IMR-90 (cell line): Measurements from ENCODE around the gene PRMT7. TPM values are rescaled to one million over a fixed set of nuclear protein-coding genes. Genes with fewer than 3 reads are reported as not detected.

Source experiments
- ATAC-seq: fragments of 200-7000 bp; cut with Tn5 transposase; 2 replicates; pipeline ENCODE4 v1.9.1; 2020; ENCODE audit warnings: low read depth, mild to moderate bottlenecking, moderate library complexity
- BruUV-seq: library from RNA; stranded (reverse); fragments of 400-500 nt; replicated peaks from 2 replicates; lab custom pipeline; 2021; lab: Mats Ljungman, UMichigan
- CTCF ChIA-PET: fragments of 300-600 bp; formaldehyde crosslinking; extraction: SDS; loops from one replicate; lab custom pipeline; 2021; ENCODE audit warnings: antibody characterized with exemption; lab: Yijun Ruan, JAX
- POLR2A ChIA-PET: fragments of 300-600 bp; sonication (Branson Sonifier 250); formaldehyde crosslinking; loops from one replicate; lab custom pipeline; 2022; ENCODE audit warnings: antibody characterized with exemption; ENCODE audit not compliant: unreplicated experiment; lab: Charles Lee
- DNase-seq: peaks from one replicate; pipeline ENCODE4 v3.0.0; 2013
- H2AFZ ChIP-seq: replicated peaks from 2 replicates; pipeline ENCODE3; 2013; ENCODE audit warnings: low read length, mild to moderate bottlenecking; ENCODE audit not compliant: poor library complexity
- H2AK5ac ChIP-seq: 2 replicates; pipeline ENCODE4 v1.6.1; 2013; ENCODE audit warnings: low read depth, low read length, inconsistent platforms
- H2AK9ac ChIP-seq: replicated peaks from 2 replicates; pipeline ENCODE3; 2013; ENCODE audit warnings: mild to moderate bottlenecking, low read depth, low read length, moderate library complexity; ENCODE audit not compliant: poor library complexity
- H2BK120ac ChIP-seq: 2 replicates; pipeline ENCODE4 v1.6.1; 2013; ENCODE audit warnings: low read depth, low read length, inconsistent platforms
- H2BK15ac ChIP-seq: 3 replicates; pipeline ENCODE4 v1.6.1; 2013; ENCODE audit warnings: low read depth, low read length, inconsistent platforms
- H2BK20ac ChIP-seq: 2 replicates; pipeline ENCODE4 v1.6.1; 2013; ENCODE audit warnings: low read depth, mild to moderate bottlenecking, inconsistent platforms, low read length, moderate library complexity
- H2BK5ac ChIP-seq: 2 replicates; pipeline ENCODE4 v1.6.1; 2013; ENCODE audit warnings: mild to moderate bottlenecking, low read depth, low read length, inconsistent platforms; ENCODE audit not compliant: poor library complexity, severe bottlenecking
- H3K14ac ChIP-seq: replicated peaks from 2 replicates; pipeline ENCODE4 v1.6.1; 2013; ENCODE audit warnings: low read depth, low read length, inconsistent platforms
- H3K18ac ChIP-seq: 2 replicates; pipeline ENCODE4 v1.6.1; 2013; ENCODE audit warnings: low read depth, low read length, control low read depth
- H3K23ac ChIP-seq: 2 replicates; pipeline ENCODE4 v1.6.1; 2013; ENCODE audit warnings: low read depth, low read length, inconsistent platforms
- H3K27ac ChIP-seq: 2 replicates; pipeline ENCODE4 v1.5.1; 2013; ENCODE audit warnings: mild to moderate bottlenecking, control low read depth, low read length; ENCODE audit not compliant: insufficient read depth
- H3K27me3 ChIP-seq: 2 replicates; pipeline ENCODE4 v1.6.1; 2013; ENCODE audit warnings: low read length; ENCODE audit not compliant: control insufficient read depth, insufficient read depth
- H3K36me3 ChIP-seq: 2 replicates; pipeline ENCODE4 v1.6.1; 2013; ENCODE audit warnings: low read length, mixed read lengths; ENCODE audit not compliant: control insufficient read depth, insufficient read depth
- H3K4ac ChIP-seq: 2 replicates; pipeline ENCODE4 v1.6.1; 2013; ENCODE audit warnings: low read depth, low read length, inconsistent platforms
- H3K4me1 ChIP-seq: 2 replicates; pipeline ENCODE4 v1.6.1; 2013; ENCODE audit warnings: low read length, mixed read lengths; ENCODE audit not compliant: control insufficient read depth, insufficient read depth
- H3K4me2 ChIP-seq: 2 replicates; pipeline ENCODE4 v1.6.1; 2013; ENCODE audit warnings: low read depth, mild to moderate bottlenecking, control low read depth, low read length, moderate library complexity
- H3K4me3 ChIP-seq: 2 replicates; pipeline ENCODE4 v1.5.1; 2013; ENCODE audit warnings: low read depth, mild to moderate bottlenecking, control low read depth, low read length, moderate library complexity; ENCODE audit not compliant: insufficient read depth
- H3K56ac ChIP-seq: 2 replicates; pipeline ENCODE4 v1.6.1; 2013; ENCODE audit warnings: low read length, inconsistent platforms; ENCODE audit not compliant: insufficient read depth; ENCODE audit errors: extremely low read depth
- H3K79me1 ChIP-seq, 2 experiments: 2 replicates each; pipeline ENCODE4 v1.6.1; 2013; ENCODE audit warnings: low read length in 2 of 2, inconsistent platforms in 1 of 2, low read depth in 1 of 2
- H3K9ac ChIP-seq: 2 replicates; pipeline ENCODE4 v1.6.1; 2013; ENCODE audit warnings: low read depth, low read length, control low read depth
- H3K9me1 ChIP-seq: 2 replicates; pipeline ENCODE4 v1.6.1; 2013; ENCODE audit warnings: low read length, inconsistent platforms; ENCODE audit not compliant: insufficient read depth
- H3K9me3 ChIP-seq: 2 replicates; pipeline ENCODE4 v1.6.1; 2013; ENCODE audit warnings: low read length; ENCODE audit not compliant: control insufficient read depth, insufficient read depth
- H4K20me1 ChIP-seq: 2 replicates; pipeline ENCODE4 v1.6.1; 2013; ENCODE audit warnings: low read length, inconsistent platforms; ENCODE audit not compliant: insufficient read depth
- H4K5ac ChIP-seq: 2 replicates; pipeline ENCODE4 v1.6.1; 2013; ENCODE audit warnings: mild to moderate bottlenecking, low read depth, low read length, control low read depth
- H4K8ac ChIP-seq, 2 experiments: 2 replicates each; pipeline ENCODE4 v1.6.1; 2013; ENCODE audit warnings: low read depth in 2 of 2, low read length in 2 of 2, control low read depth in 1 of 2, inconsistent platforms in 1 of 2
- H4K91ac ChIP-seq: 2 replicates; pipeline ENCODE4 v1.6.1; 2013; ENCODE audit warnings: low read depth, low read length, inconsistent platforms; ENCODE audit not compliant: insufficient read depth
- MXI1 ChIP-seq: IDR thresholded peaks from 2 replicates; pipeline ENCODE4 v1.6.1; 2012; ENCODE audit warnings: low read depth, mild to moderate bottlenecking, low read length, moderate library complexity, borderline replicate concordance
- WGBS, 2 experiments: methylation state at CpG; one replicate each; pipeline versions ENCODE4 v1.1.5 to v1.1.7; 2013; ENCODE audit warnings: missing lambda C conversion rate in 2 of 2; ENCODE audit not compliant: insufficient read length in 1 of 2; ENCODE audit errors: extremely low coverage in 2 of 2; 5-methylcytosine and 5-hydroxymethylcytosine counted together
- dilution Hi-C: fragments of 300-500 bp; cut with HindIII; formaldehyde crosslinking; loops from one replicate; pipeline ENCODE4 v1.14.3; 2018; ENCODE audit warnings: low sequenced_read_pairs; ENCODE audit not compliant: unreplicated experiment
- in situ Hi-C: fragments of 300-500 bp; cut with MboI; formaldehyde crosslinking; loops from 3 replicates; pipeline ENCODE4 v1.14.3; 2019; ENCODE audit warnings: low sequenced_read_pairs, inconsistent platforms, mixed read lengths
- intact Hi-C: fragments of 100-400 bp; cut with micrococcal nuclease; formaldehyde crosslinking; loops from 2 replicates; pipeline ENCODE4 v1.10.0; 2022
- polyA plus RNA-seq, 3 experiments: library from polyadenylated mRNA; depleted of rRNA; stranded (reverse); fragments of >200 nt; gene quantifications; 2 replicates each; pipeline ENCODE4 v1.2.3, GENCODE V29; 2012; ENCODE audit warnings: low replicate concordance in 1 of 3
- total RNA-seq: library from RNA; depleted of rRNA; stranded (reverse); fragments of >200 nt; gene quantifications from 2 replicates; pipeline ENCODE4 v1.2.3, GENCODE V29; 2012

The PRMT7 gene
- total and polyA plus RNA-seq, 2 of the 4 experiments (the other 2 are of a cell fraction) = 63.1 to 68.6 TPM

- H3K9ac ChIP-seq = no peak overlapping the region
- H3K27me3 ChIP-seq = peaks cover 60% of the 10 kb centered on the region
- peak overlapping the region; percentile 31 for H2AK9ac ChIP-seq
- no peaks in the 10 kb centered on the region for H3K9me1 ChIP-seq
- CTCF ChIA-PET = interaction anchor here (1.3 kb wide), 1 partner anchor 142 kb away, joined by 3 read pairs; no protein-coding TSS in a partner anchor
- H3K4ac ChIP-seq = no peak overlapping the region
- no peaks in the 10 kb centered on the region for H3K4me1 ChIP-seq
- BruUV-seq = no TSS peak
- no peak overlapping the region for H3K4me2 ChIP-seq
- H4K91ac ChIP-seq = no peak overlapping the region
- in situ Hi-C loops (no loop called here), intact Hi-C loops (no loop called here), dilution Hi-C loops (no loop called here)
- H3K4me3 ChIP-seq = no peak overlapping the region
- no peak overlapping the region for H2BK5ac ChIP-seq
- POLR2A ChIA-PET = no interaction called here
- H4K20me1 ChIP-seq = no peaks in the 10 kb centered on the region
- H2BK15ac ChIP-seq = no peak overlapping the region
- no peak for ATAC-seq
- no peak overlapping the region for H3K14ac ChIP-seq
- no peak overlapping the region for H2AK5ac ChIP-seq
- no peaks in the 10 kb centered on the region for H3K79me1 ChIP-seq
- no peak overlapping the region for H4K5ac ChIP-seq
- H3K27ac ChIP-seq = no peak overlapping the region
- no peak for DNase-seq
- no peak for TF ChIP-seq MXI1
- no peak overlapping the region for H2BK20ac ChIP-seq
- H4K8ac ChIP-seq = no peak overlapping the region
- H2AFZ ChIP-seq = no peak overlapping the region
- H3K23ac ChIP-seq = no peak overlapping the region
- no peak overlapping the region for H2BK120ac ChIP-seq
- H3K56ac ChIP-seq = no peak overlapping the region
- WGBS, 2 experiments = 57% methylated on average over 7 of the region's 13 CpGs; no CpG with 5 or more reads in 1 of the 2 experiments
- no peak overlapping the region for H3K18ac ChIP-seq
- H3K36me3 ChIP-seq = no peaks in the 10 kb centered on the region
- H3K9me3 ChIP-seq = no peaks in the 10 kb centered on the region
Observed at GRCh38 chr16:68378436-68379415, 67.9 kb downstream of the PRMT7 start.
